IMR-90 (cell line): Measurements from ENCODE around the gene HNRNPU. TPM values are rescaled to one million over a fixed set of nuclear protein-coding genes. Genes with fewer than 3 reads are reported as not detected.

Experiments used
- ATAC-seq: fragments of 200-7000 bp; cut with Tn5 transposase; 2 replicates; pipeline ENCODE4 v1.9.1; 2020; ENCODE audit warnings: low read depth, mild to moderate bottlenecking, moderate library complexity
- BruUV-seq: library from RNA; stranded (reverse); fragments of 400-500 nt; replicated peaks from 2 replicates; lab custom pipeline; 2021; lab: Mats Ljungman, UMichigan
- CTCF ChIA-PET: fragments of 300-600 bp; formaldehyde crosslinking; extraction: SDS; loops from one replicate; lab custom pipeline; 2021; ENCODE audit warnings: antibody characterized with exemption; lab: Yijun Ruan, JAX
- POLR2A ChIA-PET: fragments of 300-600 bp; sonication (Branson Sonifier 250); formaldehyde crosslinking; loops from one replicate; lab custom pipeline; 2022; ENCODE audit warnings: antibody characterized with exemption; ENCODE audit not compliant: unreplicated experiment; lab: Charles Lee
- DNase-seq: peaks from one replicate; pipeline ENCODE4 v3.0.0; 2013
- H2AFZ ChIP-seq: replicated peaks from 2 replicates; pipeline ENCODE3; 2013; ENCODE audit warnings: low read length, mild to moderate bottlenecking; ENCODE audit not compliant: poor library complexity
- H2AK5ac ChIP-seq: 2 replicates; pipeline ENCODE4 v1.6.1; 2013; ENCODE audit warnings: low read depth, low read length, inconsistent platforms
- H2AK9ac ChIP-seq: replicated peaks from 2 replicates; pipeline ENCODE3; 2013; ENCODE audit warnings: mild to moderate bottlenecking, low read depth, low read length, moderate library complexity; ENCODE audit not compliant: poor library complexity
- H2BK120ac ChIP-seq: 2 replicates; pipeline ENCODE4 v1.6.1; 2013; ENCODE audit warnings: low read depth, low read length, inconsistent platforms
- H2BK15ac ChIP-seq: 3 replicates; pipeline ENCODE4 v1.6.1; 2013; ENCODE audit warnings: low read depth, low read length, inconsistent platforms
- H2BK20ac ChIP-seq: 2 replicates; pipeline ENCODE4 v1.6.1; 2013; ENCODE audit warnings: low read depth, mild to moderate bottlenecking, inconsistent platforms, low read length, moderate library complexity
- H2BK5ac ChIP-seq: 2 replicates; pipeline ENCODE4 v1.6.1; 2013; ENCODE audit warnings: mild to moderate bottlenecking, low read depth, low read length, inconsistent platforms; ENCODE audit not compliant: poor library complexity, severe bottlenecking
- H3K14ac ChIP-seq: replicated peaks from 2 replicates; pipeline ENCODE4 v1.6.1; 2013; ENCODE audit warnings: low read depth, low read length, inconsistent platforms
- H3K18ac ChIP-seq: 2 replicates; pipeline ENCODE4 v1.6.1; 2013; ENCODE audit warnings: low read depth, low read length, control low read depth
- H3K23ac ChIP-seq: 2 replicates; pipeline ENCODE4 v1.6.1; 2013; ENCODE audit warnings: low read depth, low read length, inconsistent platforms
- H3K27ac ChIP-seq: 2 replicates; pipeline ENCODE4 v1.5.1; 2013; ENCODE audit warnings: mild to moderate bottlenecking, control low read depth, low read length; ENCODE audit not compliant: insufficient read depth
- H3K27me3 ChIP-seq: 2 replicates; pipeline ENCODE4 v1.6.1; 2013; ENCODE audit warnings: low read length; ENCODE audit not compliant: control insufficient read depth, insufficient read depth
- H3K36me3 ChIP-seq: 2 replicates; pipeline ENCODE4 v1.6.1; 2013; ENCODE audit warnings: low read length, mixed read lengths; ENCODE audit not compliant: control insufficient read depth, insufficient read depth
- H3K4ac ChIP-seq: 2 replicates; pipeline ENCODE4 v1.6.1; 2013; ENCODE audit warnings: low read depth, low read length, inconsistent platforms
- H3K4me1 ChIP-seq: 2 replicates; pipeline ENCODE4 v1.6.1; 2013; ENCODE audit warnings: low read length, mixed read lengths; ENCODE audit not compliant: control insufficient read depth, insufficient read depth
- H3K4me2 ChIP-seq: 2 replicates; pipeline ENCODE4 v1.6.1; 2013; ENCODE audit warnings: low read depth, mild to moderate bottlenecking, control low read depth, low read length, moderate library complexity
- H3K4me3 ChIP-seq: 2 replicates; pipeline ENCODE4 v1.5.1; 2013; ENCODE audit warnings: low read depth, mild to moderate bottlenecking, control low read depth, low read length, moderate library complexity; ENCODE audit not compliant: insufficient read depth
- H3K56ac ChIP-seq: 2 replicates; pipeline ENCODE4 v1.6.1; 2013; ENCODE audit warnings: low read length, inconsistent platforms; ENCODE audit not compliant: insufficient read depth; ENCODE audit errors: extremely low read depth
- H3K79me1 ChIP-seq, 2 experiments: 2 replicates each; pipeline ENCODE4 v1.6.1; 2013; ENCODE audit warnings: low read length in 2 of 2, inconsistent platforms in 1 of 2, low read depth in 1 of 2
- H3K9ac ChIP-seq: 2 replicates; pipeline ENCODE4 v1.6.1; 2013; ENCODE audit warnings: low read depth, low read length, control low read depth
- H3K9me1 ChIP-seq: 2 replicates; pipeline ENCODE4 v1.6.1; 2013; ENCODE audit warnings: low read length, inconsistent platforms; ENCODE audit not compliant: insufficient read depth
- H3K9me3 ChIP-seq: 2 replicates; pipeline ENCODE4 v1.6.1; 2013; ENCODE audit warnings: low read length; ENCODE audit not compliant: control insufficient read depth, insufficient read depth
- H4K20me1 ChIP-seq: 2 replicates; pipeline ENCODE4 v1.6.1; 2013; ENCODE audit warnings: low read length, inconsistent platforms; ENCODE audit not compliant: insufficient read depth
- H4K5ac ChIP-seq: 2 replicates; pipeline ENCODE4 v1.6.1; 2013; ENCODE audit warnings: mild to moderate bottlenecking, low read depth, low read length, control low read depth
- H4K8ac ChIP-seq, 2 experiments: 2 replicates each; pipeline ENCODE4 v1.6.1; 2013; ENCODE audit warnings: low read depth in 2 of 2, low read length in 2 of 2, control low read depth in 1 of 2, inconsistent platforms in 1 of 2
- H4K91ac ChIP-seq: 2 replicates; pipeline ENCODE4 v1.6.1; 2013; ENCODE audit warnings: low read depth, low read length, inconsistent platforms; ENCODE audit not compliant: insufficient read depth
- BHLHE40 ChIP-seq: fragments of 150-350 bp; IDR thresholded peaks from 2 replicates; pipeline ENCODE4 v1.6.1; 2016; ENCODE audit warnings: mild to moderate bottlenecking, low read depth, low read length
- CEBPB ChIP-seq: IDR thresholded peaks from 2 replicates; pipeline ENCODE4 v1.6.1; 2012; ENCODE audit warnings: low read depth, low read length, improper control_type of control experiment
- CHD1 ChIP-seq: IDR thresholded peaks from 2 replicates; pipeline ENCODE4 v1.6.1; 2012; ENCODE audit warnings: low read depth, low read length, improper control_type of control experiment
- FOS ChIP-seq: fragments of 150-350 bp; IDR thresholded peaks from 2 replicates; pipeline ENCODE4 v1.6.1; 2016; ENCODE audit warnings: low read depth, low read length
- MAFK ChIP-seq: IDR thresholded peaks from 2 replicates; pipeline ENCODE4 v1.6.1; 2012; ENCODE audit warnings: low read depth, low read length, improper control_type of control experiment
- MAZ ChIP-seq: IDR thresholded peaks from 2 replicates; pipeline ENCODE4 v1.6.1; 2012; ENCODE audit warnings: low read depth, mild to moderate bottlenecking, low read length, improper control_type of control experiment, moderate library complexity, borderline replicate concordance
- MXI1 ChIP-seq: IDR thresholded peaks from 2 replicates; pipeline ENCODE4 v1.6.1; 2012; ENCODE audit warnings: low read depth, mild to moderate bottlenecking, low read length, moderate library complexity, borderline replicate concordance
- NFE2L2 ChIP-seq: fragments of 150-350 bp; IDR thresholded peaks from 2 replicates; pipeline ENCODE4 v1.6.1; 2016; ENCODE audit warnings: low read depth, mild to moderate bottlenecking, low read length
- POLR2A ChIP-seq: IDR thresholded peaks from 2 replicates; pipeline ENCODE4 v1.6.1; 2012; ENCODE audit warnings: mild to moderate bottlenecking, low read depth, low read length
- RAD21 ChIP-seq: IDR thresholded peaks from 2 replicates; pipeline ENCODE4 v1.6.1; 2012; ENCODE audit warnings: low read length, improper control_type of control experiment
- RCOR1 ChIP-seq: IDR thresholded peaks from 2 replicates; pipeline ENCODE4 v1.6.1; 2012; ENCODE audit warnings: mild to moderate bottlenecking, low read length, improper control_type of control experiment; ENCODE audit not compliant: insufficient replicate concordance
- RFX5 ChIP-seq: IDR thresholded peaks from 2 replicates; pipeline ENCODE4 v1.8.0; 2012; ENCODE audit warnings: low read depth, mild to moderate bottlenecking, low read length, moderate library complexity
- WGBS, 2 experiments: methylation state at CpG; one replicate each; pipeline versions ENCODE4 v1.1.5 to v1.1.7; 2013; ENCODE audit warnings: missing lambda C conversion rate in 2 of 2; ENCODE audit not compliant: insufficient read length in 1 of 2; ENCODE audit errors: extremely low coverage in 2 of 2; 5-methylcytosine and 5-hydroxymethylcytosine counted together
- dilution Hi-C: fragments of 300-500 bp; cut with HindIII; formaldehyde crosslinking; loops from one replicate; pipeline ENCODE4 v1.14.3; 2018; ENCODE audit warnings: low sequenced_read_pairs; ENCODE audit not compliant: unreplicated experiment
- in situ Hi-C: fragments of 300-500 bp; cut with MboI; formaldehyde crosslinking; loops from 3 replicates; pipeline ENCODE4 v1.14.3; 2019; ENCODE audit warnings: low sequenced_read_pairs, inconsistent platforms, mixed read lengths
- intact Hi-C: fragments of 100-400 bp; cut with micrococcal nuclease; formaldehyde crosslinking; loops from 2 replicates; pipeline ENCODE4 v1.10.0; 2022
- polyA plus RNA-seq, 3 experiments: library from polyadenylated mRNA; depleted of rRNA; stranded (reverse); fragments of >200 nt; gene quantifications; 2 replicates each; pipeline ENCODE4 v1.2.3, GENCODE V29; 2012; ENCODE audit warnings: low replicate concordance in 1 of 3
- total RNA-seq: library from RNA; depleted of rRNA; stranded (reverse); fragments of >200 nt; gene quantifications from 2 replicates; pipeline ENCODE4 v1.2.3, GENCODE V29; 2012
- TF ChIP-seq, protein P1 (sequence below): conservative IDR thresholded peaks from 2 replicates; pipeline ENCODE4 v1.5.1; 2012; ENCODE audit warnings: mild to moderate bottlenecking, low read depth, low read length, improper control_type of control experiment
- TF ChIP-seq, protein P2 (sequence below): fragments of 150-350 bp; IDR thresholded peaks from 2 replicates; pipeline ENCODE4 v1.6.1; 2016; ENCODE audit warnings: low read depth, mild to moderate bottlenecking, low read length, moderate library complexity, borderline replicate concordance
- TF ChIP-seq, protein P3 (sequence below): fragments of 150-350 bp; IDR thresholded peaks from 2 replicates; pipeline ENCODE4 v1.6.1; 2017; ENCODE audit warnings: mild to moderate bottlenecking, antibody characterized with exemption, low read length, low read depth

The HNRNPU gene
- total and polyA plus RNA-seq, 2 of the 4 experiments (the other 2 are of a cell fraction), result 151 to 169 TPM

DNA sequence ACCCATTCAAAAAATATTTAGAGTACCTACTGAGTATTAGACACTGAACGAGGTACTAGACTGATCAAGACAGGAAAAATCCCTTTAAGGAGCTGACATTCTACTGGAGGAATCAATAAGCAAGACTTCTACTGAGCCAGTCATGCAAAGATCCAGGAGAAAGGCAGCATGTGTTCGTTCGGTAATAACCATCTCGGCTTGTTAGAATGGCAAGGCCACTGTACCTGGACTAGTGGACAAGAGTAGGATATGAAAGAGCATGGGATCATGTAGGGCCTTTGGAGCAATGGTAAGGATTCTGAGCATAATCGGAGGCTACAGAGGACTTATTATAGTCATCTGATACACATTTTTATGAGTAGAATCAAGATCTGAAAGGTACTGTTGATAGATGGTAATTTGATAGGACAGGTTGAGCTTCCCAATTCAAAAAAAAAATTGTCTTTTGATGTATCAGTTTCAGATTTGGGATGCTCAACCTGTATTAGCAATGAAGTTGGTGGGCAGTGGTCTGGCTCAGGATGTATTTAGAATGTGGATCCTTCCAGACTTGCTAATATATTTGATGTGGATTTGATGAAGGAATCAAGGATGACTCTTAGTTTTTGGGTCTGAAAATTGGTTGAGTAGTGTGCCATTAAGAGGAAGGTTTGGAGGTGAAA lies 26.6 kb downstream of the HNRNPU start:
- Histone ChIP-seq H3K27me3 (no peaks in the 10 kb centered on the region), H4K5ac (no peak overlapping the region), H2AFZ (no peak overlapping the region), H3K9ac (no peak overlapping the region), H3K79me1 (peaks cover 11 to 28% of the 10 kb centered on the region in 2 experiments; a peak in 3 of 4 replicates), H2AK9ac (no peak overlapping the region), H4K20me1 (peaks cover 15% of the 10 kb centered on the region), H3K9me1 (peaks cover 7% of the 10 kb centered on the region), H2BK120ac (no peak overlapping the region), H2BK15ac (no peak overlapping the region), H3K4me2 (peak overlapping the region; percentile 79), H3K56ac (no peak overlapping the region), H2BK5ac (no peak overlapping the region), H2AK5ac (peak overlapping the region; percentile 11; the same call in 1 of the 2 replicates), H3K23ac (peak overlapping the region; percentile 74; the same call in 1 of the 2 replicates), H3K36me3 (peaks cover 13% of the 10 kb centered on the region), H3K9me3 (no peaks in the 10 kb centered on the region), H4K8ac (no peak overlapping the region), H3K27ac (peak overlapping the region; percentile 3; the same call in 1 of the 2 replicates), H3K4me3 (no peak overlapping the region), H3K14ac (no peak overlapping the region; the same call in 1 of the 2 replicates), H2BK20ac (no peak overlapping the region), H4K91ac (no peak overlapping the region), H3K4ac (0 out of 2 replicates have a peak overlapping the region, but pooled peaks have one; percentile 19), H3K4me1 (peaks cover 5% of the 10 kb centered on the region), H3K18ac (no peak overlapping the region)
- in situ Hi-C loops (loop anchor here (10.0 kb wide), 1 partner anchor 207 kb away; no protein-coding TSS in a partner anchor), dilution Hi-C loops (no loop called here), intact Hi-C loops (loop anchor here (2.0 kb wide), 1 partner anchor 205 kb away; no protein-coding TSS in a partner anchor)
- CTCF ChIA-PET, result interaction anchor here (3.3 kb wide), 1 partner anchor 10 kb away, joined by 13 read pairs; no protein-coding TSS in a partner anchor
- TF ChIP-seq RFX5 (no peak), MAFK (no peak), MAZ (no peak), CHD1 (no peak), RCOR1 (no peak), FOS (no peak), NFE2L2 (no peak), BHLHE40 (no peak), RAD21 (no peak), CEBPB (no peak), MXI1 (no peak), POLR2A (no peak)
- TF ChIP-seq, protein P1, sequence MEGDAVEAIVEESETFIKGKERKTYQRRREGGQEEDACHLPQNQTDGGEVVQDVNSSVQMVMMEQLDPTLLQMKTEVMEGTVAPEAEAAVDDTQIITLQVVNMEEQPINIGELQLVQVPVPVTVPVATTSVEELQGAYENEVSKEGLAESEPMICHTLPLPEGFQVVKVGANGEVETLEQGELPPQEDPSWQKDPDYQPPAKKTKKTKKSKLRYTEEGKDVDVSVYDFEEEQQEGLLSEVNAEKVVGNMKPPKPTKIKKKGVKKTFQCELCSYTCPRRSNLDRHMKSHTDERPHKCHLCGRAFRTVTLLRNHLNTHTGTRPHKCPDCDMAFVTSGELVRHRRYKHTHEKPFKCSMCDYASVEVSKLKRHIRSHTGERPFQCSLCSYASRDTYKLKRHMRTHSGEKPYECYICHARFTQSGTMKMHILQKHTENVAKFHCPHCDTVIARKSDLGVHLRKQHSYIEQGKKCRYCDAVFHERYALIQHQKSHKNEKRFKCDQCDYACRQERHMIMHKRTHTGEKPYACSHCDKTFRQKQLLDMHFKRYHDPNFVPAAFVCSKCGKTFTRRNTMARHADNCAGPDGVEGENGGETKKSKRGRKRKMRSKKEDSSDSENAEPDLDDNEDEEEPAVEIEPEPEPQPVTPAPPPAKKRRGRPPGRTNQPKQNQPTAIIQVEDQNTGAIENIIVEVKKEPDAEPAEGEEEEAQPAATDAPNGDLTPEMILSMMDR, result no peak
- TF ChIP-seq, protein P2, sequence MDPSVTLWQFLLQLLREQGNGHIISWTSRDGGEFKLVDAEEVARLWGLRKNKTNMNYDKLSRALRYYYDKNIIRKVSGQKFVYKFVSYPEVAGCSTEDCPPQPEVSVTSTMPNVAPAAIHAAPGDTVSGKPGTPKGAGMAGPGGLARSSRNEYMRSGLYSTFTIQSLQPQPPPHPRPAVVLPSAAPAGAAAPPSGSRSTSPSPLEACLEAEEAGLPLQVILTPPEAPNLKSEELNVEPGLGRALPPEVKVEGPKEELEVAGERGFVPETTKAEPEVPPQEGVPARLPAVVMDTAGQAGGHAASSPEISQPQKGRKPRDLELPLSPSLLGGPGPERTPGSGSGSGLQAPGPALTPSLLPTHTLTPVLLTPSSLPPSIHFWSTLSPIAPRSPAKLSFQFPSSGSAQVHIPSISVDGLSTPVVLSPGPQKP, result no peak
- TF ChIP-seq, protein P3, sequence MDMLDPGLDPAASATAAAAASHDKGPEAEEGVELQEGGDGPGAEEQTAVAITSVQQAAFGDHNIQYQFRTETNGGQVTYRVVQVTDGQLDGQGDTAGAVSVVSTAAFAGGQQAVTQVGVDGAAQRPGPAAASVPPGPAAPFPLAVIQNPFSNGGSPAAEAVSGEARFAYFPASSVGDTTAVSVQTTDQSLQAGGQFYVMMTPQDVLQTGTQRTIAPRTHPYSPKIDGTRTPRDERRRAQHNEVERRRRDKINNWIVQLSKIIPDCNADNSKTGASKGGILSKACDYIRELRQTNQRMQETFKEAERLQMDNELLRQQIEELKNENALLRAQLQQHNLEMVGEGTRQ, result no peak
- BruUV-seq, result no TSS peak
- WGBS, 2 experiments, result 92% methylated on average over 4 of the region's 5 CpGs; no CpG with 5 or more reads in 1 of the 2 experiments
- POLR2A ChIA-PET, result no interaction called here
- DNase-seq (no peak), ATAC-seq (no peak)
